Urinary bladder (tissue), 4 donors: ENCODE measurements around the gene ZNF726. TPM values are rescaled to one million over a fixed set of nuclear protein-coding genes. Genes with fewer than 3 reads are reported as not detected.
"Not testable (repeated sequence)": the region's sequence is repeated elsewhere in the genome, so short reads cannot be mapped to it uniquely, and the experiment has no call there.

Experiments used
- DNase-seq: peaks from one replicate; pipeline ENCODE4 v3.0.0-alpha.2; 2015; ENCODE audit errors: extremely low spot score
- H3K27ac ChIP-seq: one replicate; pipeline ENCODE4 v1.5.1; 2013; ENCODE audit warnings: low read depth, mild to moderate bottlenecking, moderate library complexity
- H3K36me3 ChIP-seq: one replicate; pipeline ENCODE4 v1.6.1; 2013; ENCODE audit warnings: mild to moderate bottlenecking, moderate library complexity; ENCODE audit not compliant: insufficient read depth
- H3K4me1 ChIP-seq: one replicate; pipeline ENCODE4 v1.6.1; 2013; ENCODE audit warnings: mild to moderate bottlenecking, moderate library complexity; ENCODE audit not compliant: insufficient read depth
- H3K4me3 ChIP-seq: one replicate; pipeline ENCODE4 v1.5.1; 2013; ENCODE audit warnings: low read depth, low read length
- WGBS: extraction: QIAGEN DNeasy Blood & Tissue Kit; methylation state at CpG from one replicate; pipeline ENCODE4 v1.1.7; 2013; 5-methylcytosine and 5-hydroxymethylcytosine counted together
- polyA plus RNA-seq: library from polyadenylated mRNA; stranded (reverse); fragments of 200-250 nt; gene quantifications from one replicate; pipeline ENCODE4 v1.2.3, GENCODE V29; 2013
- total RNA-seq: library from RNA; depleted of rRNA; stranded (reverse); fragments of >200 nt; gene quantifications from one replicate; pipeline ENCODE4 v1.2.3, GENCODE V29; 2014
- donor health status: healthy with polysubstance abuse.
- donor health status: healthy.

Gene ZNF726
- 15.0 TPM for total RNA-seq
- polyA plus RNA-seq, result 1.2 TPM

DNA sequence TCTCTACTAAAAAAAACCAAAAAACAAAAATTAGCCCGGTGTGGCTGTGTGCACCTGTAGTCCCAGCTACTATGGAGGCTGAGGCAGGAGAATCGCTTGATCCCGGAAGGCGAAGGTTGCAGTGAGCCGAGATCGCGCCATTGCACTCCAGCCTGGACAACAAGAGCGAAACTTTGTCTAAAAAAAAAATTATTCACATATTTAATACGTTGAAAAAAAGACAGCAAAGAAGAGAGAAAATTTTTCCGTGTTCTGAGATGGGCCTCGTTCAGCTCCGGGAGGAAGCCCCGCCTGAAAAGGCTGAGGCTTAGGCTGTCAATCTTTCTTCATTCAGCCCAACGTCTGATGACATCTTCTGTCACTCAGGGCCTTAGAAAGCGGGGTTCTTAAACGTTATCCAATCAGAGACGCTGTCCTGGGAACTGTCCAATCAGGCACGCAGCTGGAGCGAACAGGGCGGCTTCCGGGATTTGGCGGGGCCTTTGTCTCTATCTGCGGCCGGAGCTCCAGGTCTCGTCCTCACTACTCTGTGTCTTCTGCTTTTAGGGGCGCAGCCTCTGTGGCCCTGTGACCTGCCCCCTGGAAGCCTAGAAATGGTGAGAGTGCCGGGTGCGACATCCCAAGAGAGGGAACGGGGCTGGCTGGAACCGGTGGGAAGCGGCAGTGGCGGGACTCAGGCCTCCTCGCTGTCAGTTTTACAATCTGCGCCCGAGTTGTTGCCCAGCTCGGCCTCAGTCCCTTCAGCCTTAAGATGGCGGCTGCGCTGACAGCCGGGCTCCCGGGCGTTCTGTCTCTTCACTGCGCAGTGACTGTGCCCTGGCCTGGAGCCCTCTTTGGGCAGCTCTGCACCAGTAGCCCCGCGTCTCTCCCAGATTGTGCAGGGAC, at the start of gene ZNF726:
ZNF726 (plus strand) TSS at position 485 of the 885 bp plus-strand sequence; CDS start at position 594, 109 bp downstream.
- H3K4me1 ChIP-seq, result no peaks in the 10 kb centered on the region
- peak within 1 kb of the TSS; percentile 50 for H3K4me3 ChIP-seq
- H3K27ac ChIP-seq, result no peak within 1 kb of the TSS
- DNase-seq, result peak; percentile 87
- WGBS, result 9% methylated on average over 44 of the region's 44 CpGs
- no peaks in the 10 kb centered on the region for H3K36me3 ChIP-seq

DNA sequence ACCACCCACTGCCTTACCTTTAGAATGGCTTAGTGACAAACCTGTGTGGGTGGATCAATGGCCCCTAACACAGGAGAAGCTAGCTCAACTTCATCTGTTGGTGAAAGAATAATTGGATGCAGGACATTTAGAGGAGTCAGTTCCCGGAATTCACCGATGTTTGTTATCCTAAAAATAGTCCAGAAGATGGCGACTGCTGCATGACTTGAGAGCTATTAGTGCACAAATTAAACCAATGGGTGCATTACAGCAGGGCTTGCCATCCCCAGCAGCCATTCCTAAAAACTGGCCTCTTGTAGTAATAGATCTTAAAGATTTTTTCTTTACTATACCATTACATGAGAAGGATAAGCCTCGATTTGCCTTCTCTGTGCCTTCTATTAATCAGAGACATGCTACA, 46.8 kb upstream of the ZNF726 start:
- 80% methylated on average over 4 of the region's 4 CpGs for WGBS
- DNase-seq, result no peak

DNA sequence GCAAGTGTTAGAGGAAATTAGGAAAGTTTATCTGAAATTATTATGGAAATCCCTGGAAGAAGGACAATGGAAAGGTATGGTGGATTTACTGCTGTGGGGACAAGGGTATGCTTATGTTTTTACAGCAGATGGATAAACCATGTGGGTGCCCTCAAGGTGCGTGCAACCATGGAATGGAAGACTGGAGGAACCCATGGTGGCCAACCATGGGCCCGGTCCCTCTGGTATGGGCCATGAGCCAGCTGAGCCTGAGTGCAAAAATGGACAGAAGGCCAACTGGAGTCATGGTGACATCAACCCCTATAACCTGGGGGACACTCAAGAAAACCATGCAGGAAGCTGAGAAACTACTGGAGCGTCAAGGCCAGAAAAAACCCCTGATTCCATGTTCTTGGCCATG, 46.1 kb upstream of the ZNF726 start:
- Histone ChIP-seq H3K36me3 (no peaks in the 10 kb centered on the region), H3K4me1 (no peaks in the 10 kb centered on the region), H3K27ac (no peak overlapping the region), H3K4me3 (no peak overlapping the region)
- WGBS, result 95% methylated on average over 3 of the region's 3 CpGs
- no peak for DNase-seq

More for the DNA sequence above, 46.8 kb upstream of the ZNF726 start:
- no peak overlapping the region for H3K27ac ChIP-seq
- H3K4me1 ChIP-seq, result no peaks in the 10 kb centered on the region
- H3K4me3 ChIP-seq, result no peak overlapping the region
- H3K36me3 ChIP-seq, result no peaks in the 10 kb centered on the region

DNA sequence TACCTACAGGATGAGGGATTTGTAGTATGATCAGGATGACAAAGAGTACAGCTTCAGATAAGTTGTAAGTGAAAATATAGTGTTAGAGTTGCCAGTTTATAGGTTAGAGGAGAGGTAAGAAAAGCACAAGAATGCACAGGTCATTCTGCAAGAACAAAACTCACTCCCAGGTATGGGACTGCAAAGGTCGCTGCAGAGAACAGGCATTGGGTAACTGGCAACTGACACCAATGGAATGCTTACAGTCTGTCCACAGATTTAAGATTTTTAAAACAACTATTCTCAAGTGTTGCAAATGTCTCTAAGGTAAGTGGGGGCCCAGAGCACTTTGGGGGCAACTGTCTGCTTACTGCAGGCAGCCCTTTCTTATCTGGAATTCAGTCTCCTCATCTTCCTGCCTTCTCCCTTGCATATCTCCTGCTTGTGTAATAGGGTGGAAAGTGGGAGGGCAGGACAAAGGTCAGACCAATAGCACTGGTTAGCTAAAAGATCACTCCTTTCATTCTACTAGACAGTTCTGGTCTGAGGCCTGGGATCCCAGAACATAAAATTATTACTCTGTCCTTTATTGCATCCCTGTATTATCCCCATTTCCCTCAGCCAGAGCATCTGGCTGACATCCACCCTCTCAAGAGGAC, 42.3 kb upstream of the ZNF726 start:
- Histone ChIP-seq H3K36me3 (no peaks in the 10 kb centered on the region), H3K4me1 (no peaks in the 10 kb centered on the region), H3K27ac (no peak overlapping the region), H3K4me3 (no peak overlapping the region)
- DNase-seq, result no peak
- 96% methylated on average over 1 of the region's 1 CpG for WGBS

DNA sequence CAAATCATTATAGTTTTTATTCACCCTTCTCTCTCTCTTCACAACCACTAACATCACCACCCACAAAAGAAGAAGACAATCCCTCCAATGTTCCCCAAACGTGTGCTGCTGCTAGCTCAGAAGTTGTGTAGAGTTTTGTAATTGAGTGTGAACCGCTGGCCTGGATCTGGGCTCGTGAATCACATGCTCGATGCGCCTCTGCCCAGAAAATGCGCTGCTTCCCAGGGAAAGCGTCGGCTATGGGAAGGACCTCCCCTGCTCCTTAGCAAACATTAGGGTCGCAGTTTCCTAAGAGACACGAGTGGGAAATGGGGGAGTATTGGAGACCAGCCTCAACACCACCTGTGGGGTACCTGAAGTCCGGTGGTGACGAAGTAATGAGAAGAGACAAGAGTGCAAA, 38.4 kb upstream of the ZNF726 start:
- 49% methylated on average over 12 of the region's 12 CpGs for WGBS
- no peak for DNase-seq
- H3K36me3 ChIP-seq, result no peaks in the 10 kb centered on the region
- no peak overlapping the region for H3K27ac ChIP-seq
- H3K4me1 ChIP-seq, result no peaks in the 10 kb centered on the region
- H3K4me3 ChIP-seq, result no peak overlapping the region

DNA sequence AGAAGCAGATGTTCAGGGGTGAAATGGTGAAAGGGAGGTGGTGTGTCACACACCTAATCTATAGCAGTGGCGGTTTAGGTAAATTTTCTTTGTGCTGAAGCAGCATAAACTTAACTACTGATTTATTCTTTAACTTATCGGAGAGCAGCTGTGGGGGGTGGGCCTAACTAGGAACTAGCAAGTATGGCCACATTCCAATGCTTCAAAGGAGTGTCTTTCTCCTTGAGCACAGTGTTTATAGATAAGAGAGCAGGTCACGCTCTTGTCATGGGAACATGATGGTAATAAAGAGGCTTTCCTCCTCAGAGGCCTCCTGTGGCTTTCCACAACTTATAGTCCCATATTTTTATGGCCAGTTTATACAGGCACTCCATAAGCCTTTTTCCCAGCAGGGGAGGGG, 37.9 kb upstream of the ZNF726 start:
- not testable (repeated sequence) for H3K27ac ChIP-seq, H3K36me3 ChIP-seq, DNase-seq, H3K4me3 ChIP-seq, H3K4me1 ChIP-seq
- 23% methylated on average over 3 of the region's 3 CpGs for WGBS

DNA sequence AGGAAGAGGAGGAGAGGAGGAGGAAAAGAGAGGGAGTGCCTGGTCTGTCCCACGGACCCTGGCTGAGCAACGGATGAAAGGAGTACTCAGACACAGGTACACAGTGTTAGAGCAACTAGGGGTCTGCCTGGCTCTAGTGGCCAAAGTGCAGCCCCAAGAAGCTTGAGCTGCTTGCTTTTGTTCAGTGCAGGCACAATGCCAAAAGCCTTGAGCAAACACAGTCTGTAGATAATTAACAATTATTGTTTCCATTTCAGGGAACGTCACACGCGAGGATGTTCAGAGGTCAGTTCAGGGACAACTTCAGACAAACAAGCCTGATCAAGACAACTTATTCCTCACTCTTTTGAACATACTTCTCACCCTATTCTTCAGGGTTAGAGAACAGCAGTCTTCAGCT, 32.2 kb upstream of the ZNF726 start:
- 47% methylated on average over 5 of the region's 5 CpGs for WGBS
- Histone ChIP-seq H3K27ac (no peak overlapping the region), H3K4me3 (no peak overlapping the region), H3K4me1 (peaks cover 3% of the 10 kb centered on the region), H3K36me3 (no peaks in the 10 kb centered on the region)
- no peak for DNase-seq

DNA sequence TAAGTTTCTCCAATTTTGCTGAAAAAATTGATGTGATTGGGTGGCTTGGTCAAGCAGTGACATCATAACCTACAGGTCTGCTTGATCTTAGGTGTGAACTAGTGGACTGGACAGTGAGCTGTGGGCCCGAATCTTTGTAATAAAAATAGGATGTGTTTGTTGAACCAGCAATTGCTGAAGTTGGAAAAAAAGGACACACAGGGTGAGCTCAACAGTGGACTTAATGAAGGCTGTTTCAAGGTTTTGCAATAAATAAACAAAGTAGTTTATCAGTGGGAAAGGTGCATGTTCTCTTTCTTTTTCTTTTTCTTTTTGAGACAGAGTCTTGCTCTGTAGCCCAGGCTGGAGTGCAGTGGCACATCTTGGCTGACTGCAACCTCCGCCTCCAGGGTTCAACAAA, 30.3 kb upstream of the ZNF726 start:
- Histone ChIP-seq H3K4me3 (no peak overlapping the region), H3K4me1 (peaks cover 3% of the 10 kb centered on the region), H3K36me3 (no peaks in the 10 kb centered on the region), H3K27ac (no peak overlapping the region)
- WGBS, result 88% methylated on average over 2 of the region's 2 CpGs
- no peak for DNase-seq

DNA sequence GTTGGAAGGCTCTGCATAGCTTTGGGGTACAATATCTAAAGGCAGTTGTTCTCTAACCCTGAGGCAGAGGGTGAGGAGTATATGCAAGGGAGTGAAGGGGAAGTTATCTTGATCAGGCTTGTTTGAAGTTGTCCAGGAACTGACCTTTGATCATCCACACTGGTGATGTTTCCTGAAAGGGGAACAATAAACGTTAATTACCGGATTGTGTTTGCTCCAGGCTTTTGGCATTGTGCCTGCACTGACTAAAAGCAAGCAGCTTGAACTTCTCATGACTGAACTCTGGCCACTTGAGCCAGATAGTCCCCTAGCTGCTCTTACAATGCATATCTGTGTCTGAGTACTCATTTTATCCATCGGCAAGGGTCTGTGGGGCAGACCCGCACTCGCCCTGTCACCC, 27.0 kb upstream of the ZNF726 start:
- Histone ChIP-seq H3K4me3 (no peak overlapping the region), H3K4me1 (peaks cover 3% of the 10 kb centered on the region), H3K36me3 (no peaks in the 10 kb centered on the region), H3K27ac (no peak overlapping the region)
- 69% methylated on average over 5 of the region's 5 CpGs for WGBS
- DNase-seq, result no peak

DNA sequence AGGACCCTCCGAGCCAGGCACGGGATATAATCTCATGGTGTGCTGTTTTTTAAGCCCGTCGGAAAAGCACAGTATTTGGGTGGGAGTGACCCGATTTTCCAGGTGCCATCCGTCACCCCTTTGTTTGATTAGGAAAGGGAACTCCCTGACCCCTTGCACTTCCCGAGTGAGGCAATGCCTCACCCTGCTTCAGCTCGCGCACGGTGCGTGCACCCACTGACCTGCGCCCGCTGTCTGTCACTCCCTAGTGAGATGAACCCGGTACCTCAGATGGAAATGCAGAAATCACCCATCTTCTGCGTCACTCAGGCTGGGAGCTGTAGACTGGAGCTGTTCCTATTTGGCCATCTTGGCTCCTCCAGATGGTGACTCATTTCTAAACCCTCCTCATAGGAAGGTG, 18.6 kb upstream of the ZNF726 start:
- not testable (repeated sequence) for H3K27ac ChIP-seq, DNase-seq, H3K36me3 ChIP-seq, H3K4me1 ChIP-seq, H3K4me3 ChIP-seq
- 90% methylated on average over 15 of the region's 15 CpGs for WGBS

DNA sequence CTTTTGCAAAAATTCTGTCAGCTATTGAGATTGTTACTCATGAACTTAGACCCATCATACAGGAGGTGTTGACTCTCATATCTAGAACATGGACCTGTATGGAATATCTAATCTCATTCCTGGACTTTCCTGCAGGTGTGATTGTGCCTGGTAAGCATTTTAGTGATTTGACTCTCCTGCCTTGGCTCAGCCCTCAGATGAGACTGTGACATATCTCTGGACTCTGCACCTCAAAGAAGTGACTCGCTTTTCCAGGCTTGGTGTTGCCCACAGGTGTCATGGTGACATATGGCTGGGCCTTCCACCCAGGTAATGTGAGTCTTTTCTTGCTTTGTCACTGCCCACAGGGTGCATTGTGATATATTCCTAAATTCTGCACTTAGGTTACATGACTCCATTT, 17.8 kb upstream of the ZNF726 start:
- DNase-seq, result no peak
- H3K27ac ChIP-seq, result no peak overlapping the region
- no peaks in the 10 kb centered on the region for H3K4me1 ChIP-seq
- no peaks in the 10 kb centered on the region for H3K36me3 ChIP-seq
- no peak overlapping the region for H3K4me3 ChIP-seq
- 60% methylated on average over 1 of the region's 1 CpG for WGBS

DNA sequence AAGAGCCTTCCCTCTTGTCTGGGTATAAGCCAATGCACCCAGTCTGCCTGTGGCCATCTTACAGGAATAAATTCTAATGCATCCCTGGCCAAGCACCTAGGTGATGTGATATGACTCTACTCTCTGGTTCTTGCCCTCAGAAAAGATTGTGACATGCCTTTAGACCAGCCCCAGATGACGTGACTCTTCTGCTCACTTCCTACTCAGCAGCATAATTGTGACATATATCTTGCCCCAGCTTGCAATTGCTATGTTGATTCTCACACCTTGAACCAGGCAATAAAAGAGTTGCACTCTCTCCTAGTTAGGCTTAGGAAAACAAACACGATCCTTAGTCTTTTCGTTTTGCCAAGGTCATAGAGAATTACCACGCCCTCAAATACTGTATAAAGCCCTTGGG, 13.3 kb upstream of the ZNF726 start:
- Histone ChIP-seq H3K36me3 (no peaks in the 10 kb centered on the region), H3K27ac (no peak overlapping the region), H3K4me3 (no peak overlapping the region), H3K4me1 (no peaks in the 10 kb centered on the region)
- 66% methylated on average over 4 of the region's 4 CpGs for WGBS
- DNase-seq, result no peak

DNA sequence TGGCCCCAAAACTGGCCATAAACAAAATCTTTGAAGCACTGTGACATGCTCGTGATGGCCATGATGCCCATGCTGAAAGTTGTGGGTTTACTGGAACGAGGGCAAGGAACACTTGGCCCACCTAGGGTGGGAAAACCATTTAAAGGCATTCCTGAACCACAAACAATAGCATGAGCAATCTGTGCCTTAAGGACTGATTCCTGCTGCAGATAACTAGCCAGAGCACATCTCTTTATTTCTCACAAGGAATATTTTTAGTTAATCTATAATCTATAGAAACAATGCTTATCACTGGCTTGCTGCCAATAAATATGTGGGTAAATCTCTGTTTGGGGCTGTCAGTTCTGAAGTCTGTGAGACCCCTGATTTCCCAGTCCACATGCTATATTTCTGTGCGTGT, 10.3 kb upstream of the ZNF726 start:
- Histone ChIP-seq H3K27ac (no peak overlapping the region), H3K4me1 (no peaks in the 10 kb centered on the region), H3K36me3 (no peaks in the 10 kb centered on the region), H3K4me3 (no peak overlapping the region)
- 68% methylated on average over 3 of the region's 3 CpGs for WGBS
- no peak for DNase-seq

DNA sequence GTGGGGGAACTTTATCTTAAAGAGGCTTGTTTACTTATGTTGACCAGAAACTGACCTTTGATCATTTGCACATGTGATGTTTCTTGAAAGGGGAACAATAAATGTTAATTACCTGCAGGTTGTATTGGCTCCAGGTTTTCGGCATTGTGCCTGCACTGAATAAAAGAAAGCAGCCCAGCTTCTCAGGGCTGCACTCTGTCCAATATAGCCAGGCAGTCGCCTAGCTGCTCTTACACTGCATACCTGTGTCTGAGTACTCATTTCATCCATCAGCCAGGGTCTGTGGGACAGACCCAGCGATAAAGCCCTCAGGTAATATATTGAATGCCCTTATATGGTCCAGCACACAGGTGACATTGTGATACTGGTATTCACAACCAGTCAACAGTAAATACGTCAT, 8.9 kb upstream of the ZNF726 start:
- Histone ChIP-seq H3K4me3 (no peak overlapping the region), H3K4me1 (no peaks in the 10 kb centered on the region), H3K27ac (no peak overlapping the region), H3K36me3 (no peaks in the 10 kb centered on the region)
- DNase-seq, result no peak
- 71% methylated on average over 4 of the region's 4 CpGs for WGBS
